A549 treated with ZK216348 at 1 μM for 4 hours (cell line): ENCODE results near the gene PSMG4. TPM values are rescaled to one million over a fixed set of nuclear protein-coding genes. Genes with fewer than 3 reads are reported as not detected.

Experiments
- total RNA-seq: library from RNA; stranded (reverse); fragments of 200-300 nt; extraction: Qiagen RNA extraction; gene quantifications from 5 replicates; pipeline ENCODE4 v1.2.3, GENCODE V29; 2022; ENCODE audit warnings: low read depth

PSMG4 gene
- total RNA-seq = 23.8 to 27.6 TPM (median 26.1 TPM) in 5 replicates

DNA sequence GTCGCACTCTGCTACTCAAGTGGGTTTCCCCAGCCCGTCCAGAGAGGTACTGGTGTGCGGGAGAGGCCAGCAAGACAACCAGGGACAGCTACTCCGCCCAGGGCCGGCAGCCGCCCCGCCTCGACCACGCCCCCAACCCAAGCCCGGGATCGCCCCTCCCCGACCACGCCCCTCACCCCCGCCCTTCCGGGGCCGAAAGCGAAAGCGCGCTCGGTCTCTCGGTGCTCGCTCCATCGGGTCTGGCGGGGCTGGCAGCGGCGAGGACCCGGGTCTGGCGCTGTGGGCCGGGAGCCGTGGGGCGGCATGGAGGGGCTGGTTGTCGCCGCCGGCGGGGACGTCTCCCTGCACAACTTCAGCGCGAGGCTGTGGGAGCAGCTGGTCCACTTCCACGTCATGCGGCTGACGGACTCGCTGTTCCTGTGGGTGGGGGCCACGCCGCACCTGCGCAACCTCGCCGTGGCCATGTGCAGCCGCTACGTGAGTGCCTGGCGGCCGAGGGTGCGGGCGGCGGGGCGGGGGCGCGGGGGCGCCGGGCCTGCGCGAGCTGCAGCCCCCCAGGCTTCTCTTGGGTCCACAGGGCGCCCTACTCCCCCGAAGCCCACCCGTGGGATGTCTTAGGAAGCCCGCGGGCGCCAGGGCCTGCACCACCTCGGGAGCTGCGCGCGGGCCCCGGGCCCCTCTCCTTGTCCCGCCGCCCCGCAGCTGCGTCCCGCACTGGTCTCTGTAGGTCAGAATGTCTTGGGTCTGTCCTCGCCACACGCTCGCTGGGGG is at the start of gene PSMG4:
Gene PSMG4 (plus strand): TSS at position 228 of the 771 bp plus-strand sequence. CDS start 76 bp downstream, at position 304.

DNA sequence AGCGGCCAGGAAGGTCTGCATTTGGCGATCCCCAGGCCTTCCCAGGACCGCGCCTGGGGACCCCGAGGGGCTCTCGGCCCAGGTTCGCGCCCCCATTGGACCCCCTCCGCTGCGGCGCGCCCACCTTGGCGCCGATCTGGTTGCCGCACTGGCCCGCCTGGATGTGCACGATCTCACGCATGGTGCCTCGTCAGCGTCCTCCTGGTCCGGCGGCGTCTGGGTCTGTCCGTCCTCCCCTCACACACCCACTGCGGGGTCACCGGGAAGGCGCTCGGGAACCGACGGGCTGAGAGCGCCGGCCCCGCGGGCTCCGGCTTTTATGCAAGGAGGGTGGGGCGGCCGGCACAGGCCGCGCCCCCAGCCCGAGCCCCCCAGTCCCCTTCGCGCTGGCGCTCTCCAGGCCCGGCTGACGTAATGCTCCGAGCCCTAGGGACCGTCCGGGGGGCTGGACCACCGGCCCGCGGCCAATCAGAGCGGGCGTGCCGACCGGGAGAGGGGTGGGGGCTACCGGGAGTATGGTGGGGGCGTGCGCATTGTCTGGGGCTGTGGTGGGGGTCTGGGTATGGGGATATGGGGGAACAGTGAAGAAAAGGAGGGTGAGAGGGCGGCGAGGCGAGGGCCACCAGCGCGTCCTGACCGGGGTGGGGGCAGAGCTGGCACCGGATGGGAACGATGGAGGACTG is 31.2 kb upstream of the PSMG4 start, which contains the start of gene TUBB2B:
Gene TUBB2B (minus strand): TSS at position 291 of the 683 bp plus-strand sequence. CDS start 110 bp downstream, at position 181.

Other genes starting within 250 kb of the PSMG4 start
- 11.4 to 15.4 TPM (median 12.7 TPM) in 5 replicates for gene RIPK1, start 190.5 kb upstream of the PSMG4 start, total RNA-seq
- gene BPHL, start 140.2 kb upstream of the PSMG4 start, total RNA-seq = 17.1 to 23.9 TPM (median 21.7 TPM) in 5 replicates
- 69.0 to 102 TPM (median 91.1 TPM) in 5 replicates for gene TUBB2A, start 101.4 kb upstream of the PSMG4 start, total RNA-seq
- gene TUBB2B, start 31.3 kb upstream of the PSMG4 start, total RNA-seq = 10.7 to 14.6 TPM (median 13.2 TPM) in 5 replicates
- gene SLC22A23, start 198.1 kb downstream of the PSMG4 start, total RNA-seq = 6.0 to 10.1 TPM (median 9.2 TPM) in 5 replicates